ENCODE results near the gene ATP2C2.

The ATP2C2 gene

DNA sequence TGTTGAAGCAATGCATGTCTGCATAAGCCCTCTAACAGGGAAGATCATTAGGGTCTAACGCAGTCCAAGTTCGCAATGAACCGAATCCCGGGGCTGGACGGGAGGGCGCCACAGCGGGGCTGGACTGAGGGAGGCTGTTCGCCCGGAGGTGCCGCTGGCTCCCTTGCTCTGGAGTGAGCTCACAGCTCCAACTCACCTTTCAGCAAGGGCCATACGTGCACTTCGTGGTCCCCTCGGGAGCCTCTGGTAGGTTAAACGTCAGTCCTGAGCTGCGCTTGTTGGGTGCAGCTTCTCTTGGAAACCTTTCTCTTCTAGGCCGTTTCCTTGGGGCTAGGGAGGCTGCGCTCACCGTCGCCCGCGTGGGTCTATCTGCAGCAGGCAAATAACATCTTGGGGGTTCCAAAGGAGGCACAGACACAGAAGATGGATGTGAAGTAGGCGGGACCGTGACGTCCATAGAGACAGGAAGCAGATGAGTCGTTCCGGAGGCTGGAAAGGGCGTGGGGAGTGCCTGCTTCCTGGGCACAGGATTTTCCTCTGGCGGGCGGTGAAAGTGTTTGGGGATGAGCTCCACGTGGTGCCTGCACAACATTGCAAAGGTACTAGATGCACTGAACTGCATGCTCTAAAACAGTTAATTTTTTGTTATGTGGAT lies 21.9 kb downstream of the ATP2C2 start:
- no peak for TF ChIP-seq POLR2AphosphoS5 (IDR thresholded peaks at IDR 0.05; ENCODE audit: low read depth, low read length)
- TF ChIP-seq SIN3A (IDR thresholded peaks at IDR 0.05; ENCODE audit: borderline replicate concordance, insufficient read depth, low read length), result no peak
- TF ChIP-seq TAF1 (IDR thresholded peaks at IDR 0.05; ENCODE audit: borderline replicate concordance, insufficient read depth, low read length), result no peak
- no peak for TF ChIP-seq FOXP2 (optimal IDR thresholded peaks at IDR 0.05; ENCODE audit: borderline replicate concordance, extremely low read depth, extremely low read length, insufficient read depth)
- TF ChIP-seq, protein P1, sequence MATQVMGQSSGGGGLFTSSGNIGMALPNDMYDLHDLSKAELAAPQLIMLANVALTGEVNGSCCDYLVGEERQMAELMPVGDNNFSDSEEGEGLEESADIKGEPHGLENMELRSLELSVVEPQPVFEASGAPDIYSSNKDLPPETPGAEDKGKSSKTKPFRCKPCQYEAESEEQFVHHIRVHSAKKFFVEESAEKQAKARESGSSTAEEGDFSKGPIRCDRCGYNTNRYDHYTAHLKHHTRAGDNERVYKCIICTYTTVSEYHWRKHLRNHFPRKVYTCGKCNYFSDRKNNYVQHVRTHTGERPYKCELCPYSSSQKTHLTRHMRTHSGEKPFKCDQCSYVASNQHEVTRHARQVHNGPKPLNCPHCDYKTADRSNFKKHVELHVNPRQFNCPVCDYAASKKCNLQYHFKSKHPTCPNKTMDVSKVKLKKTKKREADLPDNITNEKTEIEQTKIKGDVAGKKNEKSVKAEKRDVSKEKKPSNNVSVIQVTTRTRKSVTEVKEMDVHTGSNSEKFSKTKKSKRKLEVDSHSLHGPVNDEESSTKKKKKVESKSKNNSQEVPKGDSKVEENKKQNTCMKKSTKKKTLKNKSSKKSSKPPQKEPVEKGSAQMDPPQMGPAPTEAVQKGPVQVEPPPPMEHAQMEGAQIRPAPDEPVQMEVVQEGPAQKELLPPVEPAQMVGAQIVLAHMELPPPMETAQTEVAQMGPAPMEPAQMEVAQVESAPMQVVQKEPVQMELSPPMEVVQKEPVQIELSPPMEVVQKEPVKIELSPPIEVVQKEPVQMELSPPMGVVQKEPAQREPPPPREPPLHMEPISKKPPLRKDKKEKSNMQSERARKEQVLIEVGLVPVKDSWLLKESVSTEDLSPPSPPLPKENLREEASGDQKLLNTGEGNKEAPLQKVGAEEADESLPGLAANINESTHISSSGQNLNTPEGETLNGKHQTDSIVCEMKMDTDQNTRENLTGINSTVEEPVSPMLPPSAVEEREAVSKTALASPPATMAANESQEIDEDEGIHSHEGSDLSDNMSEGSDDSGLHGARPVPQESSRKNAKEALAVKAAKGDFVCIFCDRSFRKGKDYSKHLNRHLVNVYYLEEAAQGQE (IDR thresholded peaks at IDR 0.05; ENCODE audit: insufficient read depth in 1 of 2, low read depth in 2 of 2, low read length in 2 of 2), result no peak

DNA sequence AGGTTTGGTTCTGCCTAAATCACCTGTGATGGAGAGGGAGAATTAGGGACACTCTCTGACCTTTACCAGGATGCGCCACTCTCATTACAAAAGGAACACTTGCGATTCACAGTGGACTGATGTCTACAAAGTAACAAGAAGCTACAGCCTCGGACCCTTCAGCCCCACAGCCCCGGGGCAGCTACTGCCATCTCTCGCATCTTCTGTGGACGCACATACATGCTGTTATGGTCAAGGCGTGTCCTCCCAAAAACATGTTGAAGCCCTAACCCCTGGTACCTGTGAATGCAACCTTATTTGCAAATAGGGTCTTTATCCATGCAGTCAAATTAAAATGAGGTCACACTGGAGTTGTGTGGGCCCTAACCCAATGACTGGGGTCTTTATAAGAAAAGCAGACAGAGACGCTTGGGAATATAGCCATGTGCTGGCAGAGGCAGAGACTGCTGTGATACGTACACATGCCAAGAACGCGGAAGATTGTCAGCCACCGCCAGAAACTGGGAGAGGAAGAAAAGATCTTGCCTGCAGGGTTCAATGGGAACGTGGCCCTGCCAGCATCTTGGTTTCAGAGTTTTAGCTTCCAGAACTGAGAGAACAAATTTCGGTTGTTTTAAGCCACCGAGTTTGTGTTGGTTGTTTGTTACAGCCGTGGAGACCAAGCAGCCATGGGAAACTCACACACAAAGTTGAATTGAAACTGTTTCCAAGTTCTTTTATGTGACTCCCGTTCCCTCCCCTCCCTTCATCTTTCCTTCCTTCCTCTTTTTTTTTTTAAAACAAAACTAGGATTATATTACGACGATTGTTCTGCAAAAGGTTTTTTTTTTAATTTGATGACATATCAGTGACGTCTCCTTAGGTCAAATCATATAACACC lies 23.1 kb downstream of the ATP2C2 start:
- TF ChIP-seq TAF1 (IDR thresholded peaks at IDR 0.05; ENCODE audit: borderline replicate concordance, insufficient read depth, low read length) (no peak), FOXP2 (optimal IDR thresholded peaks at IDR 0.05; ENCODE audit: borderline replicate concordance, extremely low read depth, extremely low read length, insufficient read depth) (no peak), SIN3A (IDR thresholded peaks at IDR 0.05; ENCODE audit: borderline replicate concordance, insufficient read depth, low read length) (no peak), POLR2AphosphoS5 (IDR thresholded peaks at IDR 0.05; ENCODE audit: low read depth, low read length) (no peak)
- TF ChIP-seq, protein P1 (IDR thresholded peaks at IDR 0.05; ENCODE audit: insufficient read depth in 1 of 2, low read depth in 2 of 2, low read length in 2 of 2), result no peak

GRCh38 chr16:84392031-84392360 lies 23.7 kb downstream of the ATP2C2 start:
- TF ChIP-seq FOXP2 (optimal IDR thresholded peaks at IDR 0.05; ENCODE audit: borderline replicate concordance, extremely low read depth, extremely low read length, insufficient read depth) (no peak), POLR2AphosphoS5 (IDR thresholded peaks at IDR 0.05; ENCODE audit: low read depth, low read length) (no peak), SIN3A (IDR thresholded peaks at IDR 0.05; ENCODE audit: borderline replicate concordance, insufficient read depth, low read length) (no peak), TAF1 (IDR thresholded peaks at IDR 0.05; ENCODE audit: borderline replicate concordance, insufficient read depth, low read length) (no peak)
- TF ChIP-seq, protein P1 (IDR thresholded peaks at IDR 0.05; ENCODE audit: insufficient read depth in 1 of 2, low read depth in 2 of 2, low read length in 2 of 2), result no peak

GRCh38 chr16:84396537-84397008 lies 28.2 kb downstream of the ATP2C2 start:
- TF ChIP-seq, protein P1 (IDR thresholded peaks at IDR 0.05; ENCODE audit: insufficient read depth in 1 of 2, low read depth in 2 of 2, low read length in 2 of 2), result no peak
- no peak for TF ChIP-seq FOXP2 (optimal IDR thresholded peaks at IDR 0.05; ENCODE audit: borderline replicate concordance, extremely low read depth, extremely low read length, insufficient read depth)
- no peak for TF ChIP-seq SIN3A (IDR thresholded peaks at IDR 0.05; ENCODE audit: borderline replicate concordance, insufficient read depth, low read length)
- no peak for TF ChIP-seq TAF1 (IDR thresholded peaks at IDR 0.05; ENCODE audit: borderline replicate concordance, insufficient read depth, low read length)
- no peak for TF ChIP-seq POLR2AphosphoS5 (IDR thresholded peaks at IDR 0.05; ENCODE audit: low read depth, low read length)

Data from PFSK-1 (cell line).